ENCODE results near the gene CREB3L4.
A peak's percentile ranks its signal among the peaks of the same experiment; 100 is the strongest.

CREB3L4 gene

GRCh38 chr1:153967107-153967999 lies at the start of gene CREB3L4:
Gene CREB3L4 (plus strand): TSS chr1:153967902. CDS start chr1:153968526, 624 bp downstream.
- peak within 1 kb of the TSS; percentile 82 for H3K4me2 ChIP-seq (ENCODE audit: low read length)
- H3K79me2 ChIP-seq: peaks cover 3% of the 10 kb centered on the region
- H2AFZ ChIP-seq: peak within 1 kb of the TSS; percentile 89
- peak within 1 kb of the TSS; percentile 88 for H3K27ac ChIP-seq
- H3K36me3 ChIP-seq (ENCODE audit: control insufficient read depth, insufficient read depth, low read length): no peaks in the 10 kb centered on the region
- no peak within 1 kb of the TSS for H3K9ac ChIP-seq
- no peaks in the 10 kb centered on the region for H3K27me3 ChIP-seq (ENCODE audit: control insufficient read depth, insufficient read depth, low read length)
- peaks cover 11% of the 10 kb centered on the region for H3K4me1 ChIP-seq
- H3K9me3 ChIP-seq (ENCODE audit: control insufficient read depth, low read length): no peaks in the 10 kb centered on the region
- peak; percentile 28 for TF ChIP-seq CTCF (IDR thresholded peaks at IDR 0.05)
- H3K4me3 ChIP-seq (ENCODE audit: low read depth, low read length): peak within 1 kb of the TSS; percentile 80

GRCh38 chr1:153919876-153920852 lies 47.5 kb upstream of the CREB3L4 start:
- no peaks in the 10 kb centered on the region for H3K27me3 ChIP-seq (ENCODE audit: control insufficient read depth, insufficient read depth, low read length)
- H3K4me1 ChIP-seq: peaks cover 6% of the 10 kb centered on the region
- H3K79me2 ChIP-seq: peaks cover 13% of the 10 kb centered on the region
- no peaks in the 10 kb centered on the region for H3K36me3 ChIP-seq (ENCODE audit: control insufficient read depth, insufficient read depth, low read length)
- H3K9me3 ChIP-seq (ENCODE audit: control insufficient read depth, low read length): no peaks in the 10 kb centered on the region
- no peak overlapping the region for H3K9ac ChIP-seq
- no peak overlapping the region for H3K27ac ChIP-seq
- TF ChIP-seq CTCF (IDR thresholded peaks at IDR 0.05): no peak
- H3K4me2 ChIP-seq (ENCODE audit: low read length): no peak overlapping the region
- H3K4me3 ChIP-seq (ENCODE audit: low read depth, low read length): no peak overlapping the region
- H2AFZ ChIP-seq: no peak overlapping the region

- Histone ChIP-seq H3K4me3 (ENCODE audit: low read depth, low read length) (peak overlapping the region; percentile 69), H2AFZ (no peak overlapping the region), H3K27me3 (ENCODE audit: control insufficient read depth, insufficient read depth, low read length) (no peaks in the 10 kb centered on the region), H3K27ac (no peak overlapping the region), H3K36me3 (ENCODE audit: control insufficient read depth, insufficient read depth, low read length) (no peaks in the 10 kb centered on the region), H3K9me3 (ENCODE audit: control insufficient read depth, low read length) (no peaks in the 10 kb centered on the region), H3K9ac (no peak overlapping the region), H3K79me2 (peaks cover 13% of the 10 kb centered on the region), H3K4me2 (ENCODE audit: low read length) (peak overlapping the region; percentile 89), H3K4me1 (peaks cover 6% of the 10 kb centered on the region)
- no peak for TF ChIP-seq CTCF (IDR thresholded peaks at IDR 0.05)
Observed at GRCh38 chr1:153921080-153921802, 46.5 kb upstream of the CREB3L4 start.

- Histone ChIP-seq H3K27me3 (ENCODE audit: control insufficient read depth, insufficient read depth, low read length) (no peaks in the 10 kb centered on the region), H3K9ac (no peak overlapping the region), H3K4me2 (ENCODE audit: low read length) (peak overlapping the region; percentile 89), H3K27ac (peak overlapping the region; percentile 29), H3K4me1 (peaks cover 6% of the 10 kb centered on the region), H3K79me2 (peaks cover 13% of the 10 kb centered on the region), H2AFZ (no peak overlapping the region), H3K4me3 (ENCODE audit: low read depth, low read length) (peak overlapping the region; percentile 69), H3K36me3 (ENCODE audit: control insufficient read depth, insufficient read depth, low read length) (no peaks in the 10 kb centered on the region), H3K9me3 (ENCODE audit: control insufficient read depth, low read length) (no peaks in the 10 kb centered on the region)
- TF ChIP-seq CTCF (IDR thresholded peaks at IDR 0.05): no peak
Observed at GRCh38 chr1:153921803-153922075, 46.0 kb upstream of the CREB3L4 start.
